ENCODE data around the gene TFF2.

The TFF2 gene

GRCh38 chr21:42313501-42313969 is 37.3 kb downstream of the TFF2 start:
- no peak for TF ChIP-seq OSR1 (CRISPR knock-in tag; IDR thresholded peaks at IDR 0.05)
- TF ChIP-seq PATZ1 (CRISPR knock-in tag; IDR thresholded peaks at IDR 0.05; ENCODE audit: borderline replicate concordance) = no peak
- TF ChIP-seq ISL1 (CRISPR knock-in tag; IDR thresholded peaks at IDR 0.05) = no peak
- no peak for TF ChIP-seq ZFP30 (CRISPR knock-in tag; IDR thresholded peaks at IDR 0.05)
- TF ChIP-seq ZC3H10 (CRISPR knock-in tag; IDR thresholded peaks at IDR 0.05) = no peak
- TF ChIP-seq POU6F1 (CRISPR knock-in tag; IDR thresholded peaks at IDR 0.05; ENCODE audit: borderline replicate concordance, low read depth) = no peak
- TF ChIP-seq TSHZ2 (CRISPR knock-in tag; IDR thresholded peaks at IDR 0.05) = no peak
- no peak for TF ChIP-seq ZNF70 (CRISPR knock-in tag; IDR thresholded peaks at IDR 0.05)
- no peak for TF ChIP-seq ZNF565 (CRISPR knock-in tag; conservative IDR thresholded peaks at IDR 0.05; ENCODE audit: low read depth)
- no peak for ATAC-seq

- TF ChIP-seq ZFP30 (CRISPR knock-in tag; IDR thresholded peaks at IDR 0.05) (no peak), ZFP3 (CRISPR knock-in tag; IDR thresholded peaks at IDR 0.05) (no peak), CSRNP3 (CRISPR knock-in tag; IDR thresholded peaks at IDR 0.05) (no peak), ARNTL (CRISPR knock-in tag; IDR thresholded peaks at IDR 0.05; ENCODE audit: borderline replicate concordance, low read depth) (no peak), ZNF70 (CRISPR knock-in tag; IDR thresholded peaks at IDR 0.05) (no peak), OSR1 (CRISPR knock-in tag; IDR thresholded peaks at IDR 0.05) (no peak)
- no peak for ATAC-seq
Observed at GRCh38 chr21:42312626-42313104, 38.1 kb downstream of the TFF2 start.

- TF ChIP-seq ZNF565 (CRISPR knock-in tag; conservative IDR thresholded peaks at IDR 0.05; ENCODE audit: low read depth) (no peak), CSRNP3 (CRISPR knock-in tag; IDR thresholded peaks at IDR 0.05) (no peak), TSHZ2 (CRISPR knock-in tag; IDR thresholded peaks at IDR 0.05) (no peak), ZNF8 (CRISPR knock-in tag; IDR thresholded peaks at IDR 0.05) (no peak), ZFP30 (CRISPR knock-in tag; IDR thresholded peaks at IDR 0.05) (no peak)
- ATAC-seq = no peak
Observed at GRCh38 chr21:42311816-42312625, 38.8 kb downstream of the TFF2 start.

Data from SK-N-SH treated with all-trans-retinoic acid at 6 μM for 48 hours (cell line).